Stimulated activated CD4-positive, alpha-beta T cell treated with anti-CD3 and anti-CD28 coated beads, TNF-alpha, amount 100 ng/mL, for 48 hours (primary cell): Measurements from ENCODE around the gene SBF1.

Experiments used
- DNase-seq, 3 donors: peaks; one replicate each; pipeline ENCODE4 v3.0.0-alpha.2; 2020; ENCODE audit warnings: low read depth in 3 of 3

The SBF1 gene

GRCh38 chr22:50507421-50507990 lies 32.7 kb upstream of the SBF1 start, which contains the start of gene LMF2:
Gene LMF2 (minus strand): TSS chr22:50507702. CDS start chr22:50507675, 27 bp downstream.
- peak; percentile 82 to 96 (median 90) for DNase-seq

- no peak for DNase-seq
Observed at GRCh38 chr22:50506611-50507420, 32.0 kb upstream of the SBF1 start.

GRCh38 chr22:50505776-50506610 lies 31.2 kb upstream of the SBF1 start:
- no peak for DNase-seq

- no peak for DNase-seq
Observed at GRCh38 chr22:50505276-50505775, 30.5 kb upstream of the SBF1 start.

- no peak for DNase-seq
Observed at GRCh38 chr22:50504369-50505211, 29.8 kb upstream of the SBF1 start.

- no peak for DNase-seq
Observed at GRCh38 chr22:50503475-50504145, 28.8 kb upstream of the SBF1 start.

- no peak for DNase-seq
Observed at GRCh38 chr22:50502628-50503474, 28.0 kb upstream of the SBF1 start.

- DNase-seq = no peak
Observed at GRCh38 chr22:50502096-50502495, 27.3 kb upstream of the SBF1 start.

- no peak for DNase-seq
Observed at GRCh38 chr22:50500452-50500851, 25.6 kb upstream of the SBF1 start.

GRCh38 chr22:50498322-50498890 lies 23.6 kb upstream of the SBF1 start:
- DNase-seq = peak; percentile 47 to 62 (median 53)

- DNase-seq = no peak
Observed at GRCh38 chr22:50497093-50497492, 22.3 kb upstream of the SBF1 start.

GRCh38 chr22:50490531-50491308 lies 15.9 kb upstream of the SBF1 start:
- no peak for DNase-seq

- DNase-seq = no peak
Observed at GRCh38 chr22:50489363-50490243, 14.8 kb upstream of the SBF1 start.

GRCh38 chr22:50488886-50489285 lies 14.1 kb upstream of the SBF1 start:
- DNase-seq = no peak

GRCh38 chr22:50488006-50488677 lies 13.3 kb upstream of the SBF1 start:
- no peak for DNase-seq

GRCh38 chr22:50487290-50488005 lies 12.6 kb upstream of the SBF1 start:
- DNase-seq = no peak
